ENCODE data around the gene TDRD3.
A peak's percentile ranks its signal among the peaks of the same experiment; 100 is the strongest.

TDRD3 gene

GRCh38 chr13:60448907-60449510 is 52.0 kb downstream of the TDRD3 start:
- CTCF ChIA-PET, result interaction anchor here (0.5 to 1.2 kb wide), 4 partner anchors 12 to 20 kb away, joined by 3 to 4 read pairs (median 4); no protein-coding TSS in a partner anchor
- Mint-ChIP-seq H3K9me3 (no peaks in the 10 kb centered on the region), H3K4me1 (no peaks in the 10 kb centered on the region), H3K27me3 (no peaks in the 10 kb centered on the region), H3K36me3 (no peaks in the 10 kb centered on the region), H3K27ac (no peak overlapping the region), H3K4me3 (no peak overlapping the region)
- DNase-seq, result peak; percentile 31

- Mint-ChIP-seq H3K9me3 (no peaks in the 10 kb centered on the region), H3K4me3 (no peak overlapping the region), H3K27me3 (no peaks in the 10 kb centered on the region), H3K36me3 (no peaks in the 10 kb centered on the region), H3K4me1 (no peaks in the 10 kb centered on the region), H3K27ac (no peak overlapping the region)
- no peak for DNase-seq
- CTCF ChIA-PET, result interaction anchor here (0.6 kb wide), 1 partner anchor 551 kb away, joined by 3 read pairs; no protein-coding TSS in a partner anchor
Observed at GRCh38 chr13:60453490-60453889, 56.5 kb downstream of the TDRD3 start.

- Mint-ChIP-seq H3K27me3 (no peaks in the 10 kb centered on the region), H3K27ac (no peak overlapping the region), H3K4me3 (no peak overlapping the region), H3K36me3 (no peaks in the 10 kb centered on the region), H3K4me1 (no peaks in the 10 kb centered on the region), H3K9me3 (no peaks in the 10 kb centered on the region)
- CTCF ChIA-PET, result no interaction called here
- DNase-seq, result no peak
Observed at GRCh38 chr13:60454425-60454824, 57.4 kb downstream of the TDRD3 start.

- Mint-ChIP-seq H3K4me1 (no peaks in the 10 kb centered on the region), H3K27ac (no peak overlapping the region), H3K4me3 (no peak overlapping the region), H3K36me3 (peaks cover 10% of the 10 kb centered on the region), H3K27me3 (no peaks in the 10 kb centered on the region), H3K9me3 (no peaks in the 10 kb centered on the region)
- no peak for DNase-seq
- CTCF ChIA-PET, result no interaction called here
Observed at GRCh38 chr13:60463787-60464186, 66.8 kb downstream of the TDRD3 start.

GRCh38 chr13:60467098-60467497 is 70.1 kb downstream of the TDRD3 start:
- Mint-ChIP-seq H3K27ac (no peak overlapping the region), H3K36me3 (peaks cover 7% of the 10 kb centered on the region), H3K4me3 (no peak overlapping the region), H3K9me3 (no peaks in the 10 kb centered on the region), H3K4me1 (no peaks in the 10 kb centered on the region), H3K27me3 (no peaks in the 10 kb centered on the region)
- CTCF ChIA-PET, result interaction anchor here (0.5 to 0.8 kb wide), 2 partner anchors 18 to 54 kb away, joined by 3 read pairs; no protein-coding TSS in a partner anchor
- no peak for DNase-seq

GRCh38 chr13:60479273-60479672 is 82.3 kb downstream of the TDRD3 start:
- H3K4me1 Mint-ChIP-seq, result no peaks in the 10 kb centered on the region
- peaks cover 26% of the 10 kb centered on the region for H3K36me3 Mint-ChIP-seq
- H3K9me3 Mint-ChIP-seq, result peaks cover 7% of the 10 kb centered on the region
- H3K27ac Mint-ChIP-seq, result no peak overlapping the region
- CTCF ChIA-PET, result no interaction called here
- H3K4me3 Mint-ChIP-seq, result no peak overlapping the region
- no peak for DNase-seq
- H3K27me3 Mint-ChIP-seq, result no peaks in the 10 kb centered on the region

GRCh38 chr13:60482012-60482411 is 85.0 kb downstream of the TDRD3 start:
- H3K27me3 Mint-ChIP-seq, result no peaks in the 10 kb centered on the region
- no peak for DNase-seq
- H3K4me3 Mint-ChIP-seq, result no peak overlapping the region
- no peaks in the 10 kb centered on the region for H3K4me1 Mint-ChIP-seq
- CTCF ChIA-PET, result no interaction called here
- peaks cover 36% of the 10 kb centered on the region for H3K36me3 Mint-ChIP-seq
- no peak overlapping the region for H3K27ac Mint-ChIP-seq
- H3K9me3 Mint-ChIP-seq, result peaks cover 7% of the 10 kb centered on the region

GRCh38 chr13:60484865-60485264 is 87.8 kb downstream of the TDRD3 start:
- no peak overlapping the region for H3K4me3 Mint-ChIP-seq
- H3K36me3 Mint-ChIP-seq, result peaks cover 45% of the 10 kb centered on the region
- peaks cover 12% of the 10 kb centered on the region for H3K9me3 Mint-ChIP-seq
- no peaks in the 10 kb centered on the region for H3K27me3 Mint-ChIP-seq
- peaks cover 8% of the 10 kb centered on the region for H3K4me1 Mint-ChIP-seq
- CTCF ChIA-PET, result no interaction called here
- no peak for DNase-seq
- H3K27ac Mint-ChIP-seq, result no peak overlapping the region

- CTCF ChIA-PET, result no interaction called here
- H3K9me3 Mint-ChIP-seq, result peaks cover 13% of the 10 kb centered on the region
- H3K4me1 Mint-ChIP-seq, result peaks cover 8% of the 10 kb centered on the region
- H3K4me3 Mint-ChIP-seq, result no peak overlapping the region
- no peak for DNase-seq
- no peaks in the 10 kb centered on the region for H3K27me3 Mint-ChIP-seq
- no peak overlapping the region for H3K27ac Mint-ChIP-seq
- peaks cover 49% of the 10 kb centered on the region for H3K36me3 Mint-ChIP-seq
Observed at GRCh38 chr13:60491531-60491930, 94.5 kb downstream of the TDRD3 start.

- no peaks in the 10 kb centered on the region for H3K27me3 Mint-ChIP-seq
- H3K4me1 Mint-ChIP-seq, result peaks cover 8% of the 10 kb centered on the region
- CTCF ChIA-PET, result no interaction called here
- peaks cover 17% of the 10 kb centered on the region for H3K9me3 Mint-ChIP-seq
- DNase-seq, result no peak
- no peak overlapping the region for H3K4me3 Mint-ChIP-seq
- no peak overlapping the region for H3K27ac Mint-ChIP-seq
- H3K36me3 Mint-ChIP-seq, result peaks cover 51% of the 10 kb centered on the region
Observed at GRCh38 chr13:60492187-60492586, 95.2 kb downstream of the TDRD3 start.

- CTCF ChIA-PET, result no interaction called here
- Mint-ChIP-seq H3K9me3 (peaks cover 12% of the 10 kb centered on the region), H3K36me3 (peaks cover 45% of the 10 kb centered on the region), H3K27ac (no peak overlapping the region), H3K4me3 (no peak overlapping the region), H3K27me3 (no peaks in the 10 kb centered on the region), H3K4me1 (no peaks in the 10 kb centered on the region)
- DNase-seq, result no peak
Observed at GRCh38 chr13:60494296-60494695, 97.3 kb downstream of the TDRD3 start.

GRCh38 chr13:60501236-60501635 is 104.2 kb downstream of the TDRD3 start:
- DNase-seq, result no peak
- Mint-ChIP-seq H3K4me1 (no peaks in the 10 kb centered on the region), H3K36me3 (peaks cover 49% of the 10 kb centered on the region), H3K9me3 (peaks cover 32% of the 10 kb centered on the region), H3K27me3 (no peaks in the 10 kb centered on the region), H3K27ac (no peak overlapping the region), H3K4me3 (no peak overlapping the region)
- CTCF ChIA-PET, result no interaction called here

- Mint-ChIP-seq H3K4me1 (no peaks in the 10 kb centered on the region), H3K4me3 (no peak overlapping the region), H3K27me3 (no peaks in the 10 kb centered on the region), H3K27ac (no peak overlapping the region), H3K9me3 (no peaks in the 10 kb centered on the region), H3K36me3 (peaks cover 27% of the 10 kb centered on the region)
- CTCF ChIA-PET, result no interaction called here
- no peak for DNase-seq
Observed at GRCh38 chr13:60509601-60510386, 112.8 kb downstream of the TDRD3 start.

GRCh38 chr13:60511637-60512036 is 114.6 kb downstream of the TDRD3 start:
- no peak for DNase-seq
- Mint-ChIP-seq H3K4me3 (no peak overlapping the region), H3K9me3 (no peaks in the 10 kb centered on the region), H3K27me3 (no peaks in the 10 kb centered on the region), H3K4me1 (no peaks in the 10 kb centered on the region), H3K27ac (no peak overlapping the region), H3K36me3 (peaks cover 29% of the 10 kb centered on the region)
- CTCF ChIA-PET, result no interaction called here

GRCh38 chr13:60514891-60515290 is 117.9 kb downstream of the TDRD3 start:
- Mint-ChIP-seq H3K27ac (no peak overlapping the region), H3K36me3 (peaks cover 29% of the 10 kb centered on the region), H3K4me3 (no peak overlapping the region), H3K27me3 (no peaks in the 10 kb centered on the region), H3K4me1 (no peaks in the 10 kb centered on the region), H3K9me3 (no peaks in the 10 kb centered on the region)
- CTCF ChIA-PET, result no interaction called here
- no peak for DNase-seq
